Spleen (tissue), 11 donors: ENCODE data around the gene DHRS4. TPM values are rescaled to one million over a fixed set of nuclear protein-coding genes. Genes with fewer than 3 reads are reported as not detected.
"Not testable (repeated sequence)": the region's sequence is repeated elsewhere in the genome, so short reads cannot be mapped to it uniquely, and the experiment has no call there.

Experiments used
- DNase-seq: peaks from one replicate; pipeline ENCODE4 v3.0.0-alpha.2; 2020
- H3K27ac ChIP-seq, 8 donors: fragments of 200-600 bp; sonication (generic) in 7 of 8; 1 replicate in 4 of 8; 2 replicates in 4 of 8; pipeline versions ENCODE4 v1.5.0 to v1.8.0; 2016 to 2021; ENCODE audit warnings: inconsistent platforms in 4 of 8, mild to moderate bottlenecking in 4 of 8, moderate library complexity in 1 of 8
- H3K27me3 ChIP-seq, 7 donors: fragments of 200-600 bp; sonication (generic) in 6 of 7; replicated peaks in 1 of 7; 1 replicate in 4 of 7; 2 replicates in 3 of 7; pipeline versions ENCODE4 v1.5.0 to v1.8.0; 2016 to 2021; ENCODE audit warnings: inconsistent platforms in 3 of 7, mild to moderate bottlenecking in 1 of 7
- H3K36me3 ChIP-seq, 6 donors: fragments of 200-600 bp; sonication (generic) in 5 of 6; 1 replicate in 4 of 6; 2 replicates in 2 of 6; pipeline versions ENCODE4 v1.5.0 to v1.8.0; 2016 to 2021; ENCODE audit warnings: inconsistent platforms in 2 of 6
- H3K4me1 ChIP-seq, 6 donors: fragments of 200-600 bp; sonication (generic) in 5 of 6; 1 replicate in 3 of 6; 2 replicates in 3 of 6; pipeline versions ENCODE4 v1.5.0 to v1.8.0; 2016 to 2021; ENCODE audit warnings: inconsistent platforms in 3 of 6
- H3K4me3 ChIP-seq, 8 donors: fragments of 200-600 bp; sonication (generic) in 7 of 8; 1 replicate in 4 of 8; 2 replicates in 4 of 8; pipeline versions ENCODE4 v1.5.0 to v1.8.0; 2016 to 2021; ENCODE audit warnings: inconsistent platforms in 4 of 8, mild to moderate bottlenecking in 4 of 8, moderate library complexity in 2 of 8
- H3K9me3 ChIP-seq, 8 donors: fragments of 200-600 bp; sonication (generic) in 7 of 8; 1 replicate in 4 of 8; 2 replicates in 4 of 8; pipeline versions ENCODE4 v1.5.0 to v1.8.0; 2016 to 2021; ENCODE audit warnings: inconsistent platforms in 4 of 8
- CTCF ChIP-seq, 11 experiments: fragments of 200-600 bp in 7 of 11; fragments of 450-650 bp in 4 of 11; sonication (generic) in 4 of 11; IDR thresholded peaks in 8 of 11; conservative IDR thresholded peaks in 3 of 11; 1 replicate in 7 of 11; 2 replicates in 4 of 11; pipeline versions ENCODE4 v1.4.0 to v1.8.0; 2016 to 2021; ENCODE audit warnings: antibody characterized with exemption in 11 of 11, inconsistent platforms in 4 of 11, mild to moderate bottlenecking in 1 of 11
- POLR2AphosphoS5 ChIP-seq, 3 donors: sonication (generic); formaldehyde crosslinking; IDR thresholded peaks; one replicate each; pipeline ENCODE4 v1.5.1; 2017; ENCODE audit warnings: antibody characterized with exemption in 3 of 3
- WGBS, 5 donors: extraction: QIAGEN DNeasy Blood & Tissue Kit in 3 of 5; methylation state at CpG; one replicate each; pipeline versions ENCODE4 v1.1.5 to v1.1.7; 2013 to 2018; 5-methylcytosine and 5-hydroxymethylcytosine counted together
- intact Hi-C: fragments of 100-400 bp; cut with DNase I; formaldehyde crosslinking; loops from one replicate; pipeline ENCODE4 v1.15.0; 2023; ENCODE audit warnings: low total_unique reads
- polyA plus RNA-seq, 3 donors: library from polyadenylated mRNA; stranded (reverse); fragments of 200-250 nt; gene quantifications; one replicate each; pipeline ENCODE4 v1.2.1, GENCODE V29; 2013
- total RNA-seq, 7 donors: library from RNA; depleted of rRNA in 3 of 7; stranded (reverse); fragments of >200 nt in 3 of 7; fragmentation: NEBNext Ultra II Directional in 4 of 7; extraction: Animal tissue kit (Norgen Biotek cat#: 25700) in 4 of 7; gene quantifications; one replicate each; pipeline versions ENCODE4 v1.1.0 to v1.2.1, GENCODE V29; 2016 to 2021
- donor health status: healthy with polysubstance abuse.
- donor health status: DM: no; HTN: no; CAD: no; lungs with moderate emphysema.
- donor health status: DM: no; HTN: no; CAD: no.
- donor health status: Bipolar disorder and iron deficiency.
- donor health status: healthy.
- donor health status: DM: no; HTN: no; CAD: no.
- donor health status: DM: yes; HTN: yes; CAD: no.

DHRS4 gene
- total and polyA plus RNA-seq, 10 donors, result 15.5 to 59.9 (median 27.0) TPM

- peak; percentile 83 for DNase-seq
- H3K27ac ChIP-seq, result peak overlapping the region in 4 of 8 donors; percentile 5 to 80 (median 64)
- H3K27me3 ChIP-seq, H3K36me3 ChIP-seq, H3K9me3 ChIP-seq, intact Hi-C loops, H3K4me1 ChIP-seq: not testable (repeated sequence)
- WGBS, 5 donors, result 10 to 27% (median 10%) methylated on average over 6 to 58 of the region's 61 CpGs
- TF ChIP-seq POLR2AphosphoS5 (IDR thresholded peaks at IDR 0.05), result peak; percentile 33 to 65 (median 35)
- peak overlapping the region; percentile 27 to 73 (median 39) for H3K4me3 ChIP-seq
Measured at GRCh38 chr14:23969481-23970282, 16.1 kb downstream of the DHRS4 start.

GRCh38 chr14:23970283-23970659 lies 16.7 kb downstream of the DHRS4 start:
- H3K36me3 ChIP-seq, H3K9me3 ChIP-seq, intact Hi-C loops, DNase-seq, H3K4me1 ChIP-seq, H3K27me3 ChIP-seq: not testable (repeated sequence)
- H3K4me3 ChIP-seq, result peak overlapping the region in 3 of 8 donors; percentile 45 to 73 (median 47)
- WGBS, 5 donors, result 74 to 94% (median 88%) methylated on average over 4 to 15 of the region's 15 CpGs
- H3K27ac ChIP-seq, result peak overlapping the region in 1 of 8 donors; percentile 72

- H3K9me3 ChIP-seq, H3K36me3 ChIP-seq, intact Hi-C loops, DNase-seq, H3K27ac ChIP-seq, H3K4me1 ChIP-seq, H3K4me3 ChIP-seq, H3K27me3 ChIP-seq: not testable (repeated sequence)
- 84 to 97% (median 88%) methylated on average over 4 to 8 of the region's 8 CpGs for WGBS, 5 donors
Measured at GRCh38 chr14:23973178-23973577, 19.6 kb downstream of the DHRS4 start.

GRCh38 chr14:23974041-23974440 lies 20.5 kb downstream of the DHRS4 start:
- H3K4me1 ChIP-seq, H3K4me3 ChIP-seq, DNase-seq, H3K27me3 ChIP-seq, H3K27ac ChIP-seq, H3K36me3 ChIP-seq, intact Hi-C loops, H3K9me3 ChIP-seq: not testable (repeated sequence)

- H3K27me3 ChIP-seq, H3K4me3 ChIP-seq, H3K9me3 ChIP-seq, intact Hi-C loops, H3K36me3 ChIP-seq, DNase-seq, H3K27ac ChIP-seq, H3K4me1 ChIP-seq: not testable (repeated sequence)
- TF ChIP-seq CTCF (IDR thresholded peaks at IDR 0.05 in 8 of 11, conservative IDR thresholded peaks at IDR 0.05 in 3 of 11), result peak in 7 of 11 experiments; percentile 20 to 71 (median 50)
- WGBS, 5 donors, result 48 to 69% (median 54%) methylated on average over 2 of the region's 2 CpGs
Measured at GRCh38 chr14:23977208-23977607, 23.6 kb downstream of the DHRS4 start.

- H3K27me3 ChIP-seq, DNase-seq, intact Hi-C loops, H3K27ac ChIP-seq, H3K4me3 ChIP-seq, H3K36me3 ChIP-seq, H3K4me1 ChIP-seq, H3K9me3 ChIP-seq: not testable (repeated sequence)
- 81 to 93% (median 87%) methylated on average over 10 of the region's 10 CpGs for WGBS, 5 donors
Measured at GRCh38 chr14:23981951-23982813, 28.6 kb downstream of the DHRS4 start.
